NCI-H187 treated with DMSO at 0.1 percent for 48 hours (cell line): Measurements from ENCODE around the gene ALDH1A1.

ENCODE experiments used
- DNase-seq: peaks from one replicate; lab custom pipeline; 2025; lab: John Stamatoyannopoulos, UW

ALDH1A1 gene

GRCh38 chr9:72952914-72953313 lies at the start of gene ALDH1A1:
TSS of gene ALDH1A1 (minus strand) at chr9:72953053. CDS start at chr9:72953000, 53 bp downstream.
- no peak for DNase-seq

GRCh38 chr9:73001860-73002259 lies 49.0 kb upstream of the ALDH1A1 start:
- DNase-seq = no peak

DNA sequence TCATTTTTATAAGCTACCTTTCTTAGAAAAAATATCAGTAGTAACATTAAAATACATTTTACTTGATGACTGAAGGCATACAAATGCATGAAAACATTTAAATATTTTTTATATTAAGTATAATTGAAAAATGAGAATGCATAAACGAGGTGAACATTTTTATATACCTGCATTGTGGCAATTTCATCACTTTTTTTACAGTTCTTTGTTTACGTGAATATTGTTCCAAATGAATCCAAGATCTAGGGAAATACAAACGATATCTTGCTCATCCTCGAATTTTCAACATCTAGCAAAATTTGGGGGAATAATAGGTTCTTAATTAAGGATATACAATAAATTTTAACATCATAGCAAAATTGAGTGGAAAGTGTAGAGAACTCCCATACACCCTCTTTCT lies 45.5 kb upstream of the ALDH1A1 start:
- no peak for DNase-seq

- DNase-seq = no peak
Observed at GRCh38 chr9:72997387-72997995, 44.6 kb upstream of the ALDH1A1 start.

DNA sequence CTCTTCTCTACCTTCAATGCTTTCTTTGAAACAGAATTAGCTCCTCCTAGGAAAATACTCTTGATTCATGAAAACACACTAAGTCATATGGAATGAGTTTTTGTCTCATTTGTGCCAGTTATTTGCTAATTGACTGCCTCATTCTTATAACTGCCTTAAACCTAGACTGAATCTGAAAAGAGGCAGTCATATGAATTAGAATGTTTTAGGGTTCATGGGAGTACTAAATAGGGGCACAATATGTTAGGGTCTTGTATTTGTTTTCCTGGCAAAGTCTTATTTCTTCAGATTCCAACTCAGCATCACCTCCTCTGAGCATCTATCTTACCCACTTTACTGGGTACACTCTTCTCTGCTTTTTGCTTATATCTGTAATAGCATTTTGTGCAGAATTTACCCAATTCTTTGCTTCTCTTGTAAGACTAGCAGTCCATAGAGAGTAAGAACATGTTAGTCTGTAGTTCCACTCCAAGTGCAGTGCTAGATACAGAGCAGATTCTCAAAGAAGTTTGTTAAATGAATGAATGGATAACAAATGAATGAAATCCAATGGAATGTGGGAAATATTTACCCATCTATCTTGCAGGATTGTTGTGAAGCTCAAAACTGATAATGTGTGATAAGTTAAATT lies 43.9 kb upstream of the ALDH1A1 start:
- no peak for DNase-seq

DNA sequence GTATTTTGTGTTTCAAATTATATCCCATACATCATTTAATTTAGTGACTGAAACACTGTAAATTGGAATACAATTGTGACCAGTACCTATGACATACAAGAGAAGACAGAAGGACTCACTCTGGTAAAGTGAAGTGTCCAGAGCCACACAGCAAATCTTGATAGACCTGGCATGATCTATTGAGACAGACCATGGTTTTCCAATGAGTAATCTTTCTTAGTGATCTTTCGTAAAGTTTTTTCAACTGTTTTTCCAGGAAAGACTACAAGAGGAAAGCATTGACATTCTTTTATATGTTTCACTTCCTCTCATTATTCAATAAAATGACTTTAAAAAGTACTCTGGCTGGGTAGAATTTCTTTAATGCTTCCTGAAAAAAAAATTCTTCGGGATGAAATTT lies 43.3 kb upstream of the ALDH1A1 start:
- DNase-seq = no peak

GRCh38 chr9:72995131-72996024 lies 42.5 kb upstream of the ALDH1A1 start:
- DNase-seq = no peak

DNA sequence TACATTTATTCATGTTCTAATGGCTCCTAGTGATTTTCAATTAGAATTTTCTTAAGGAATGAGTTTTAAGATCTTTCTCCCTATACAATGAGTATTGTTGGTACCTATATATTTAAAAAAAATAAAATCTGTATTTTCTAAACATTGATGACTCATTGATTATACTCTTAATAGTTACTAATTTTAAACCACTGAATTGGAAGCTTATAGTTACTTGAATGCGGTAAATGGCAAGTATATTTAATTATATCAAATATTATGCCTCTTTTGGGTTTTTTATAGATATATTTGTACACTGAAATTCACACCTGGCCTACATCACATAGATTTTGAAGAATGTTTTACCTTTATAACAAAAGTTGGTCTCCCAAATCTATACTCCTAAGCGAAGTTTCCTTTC lies 38.9 kb upstream of the ALDH1A1 start:
- DNase-seq = no peak

- no peak for DNase-seq
Observed at GRCh38 chr9:72990397-72991182, 37.7 kb upstream of the ALDH1A1 start.

DNA sequence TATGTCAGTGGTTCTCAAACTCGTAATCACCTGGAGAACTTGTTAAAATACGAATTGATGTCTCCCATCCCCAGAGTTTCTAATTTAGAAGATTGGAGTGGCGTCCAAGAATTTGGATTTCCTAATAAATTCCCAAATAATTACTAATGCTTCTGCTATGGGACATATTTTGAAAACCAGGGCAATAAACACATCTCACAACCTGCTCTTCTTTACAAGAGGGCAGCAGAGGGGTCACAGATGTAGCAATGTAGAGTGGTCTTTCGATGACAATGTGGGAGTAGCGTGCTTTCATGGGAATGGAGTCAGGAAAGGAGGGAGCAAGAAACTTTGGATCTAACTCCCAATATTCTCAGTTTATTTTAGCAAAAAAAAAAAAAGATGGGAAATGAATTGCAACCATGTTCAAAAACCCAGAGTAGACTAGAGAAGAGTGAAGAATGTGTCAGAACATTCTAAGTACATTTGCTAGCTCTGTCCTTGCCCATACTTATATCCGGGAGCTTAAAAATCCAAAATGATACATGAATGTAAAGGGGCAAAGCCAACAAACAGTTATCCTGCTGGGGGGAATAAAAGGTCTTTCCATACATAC lies 33.8 kb upstream of the ALDH1A1 start:
- no peak for DNase-seq

DNA sequence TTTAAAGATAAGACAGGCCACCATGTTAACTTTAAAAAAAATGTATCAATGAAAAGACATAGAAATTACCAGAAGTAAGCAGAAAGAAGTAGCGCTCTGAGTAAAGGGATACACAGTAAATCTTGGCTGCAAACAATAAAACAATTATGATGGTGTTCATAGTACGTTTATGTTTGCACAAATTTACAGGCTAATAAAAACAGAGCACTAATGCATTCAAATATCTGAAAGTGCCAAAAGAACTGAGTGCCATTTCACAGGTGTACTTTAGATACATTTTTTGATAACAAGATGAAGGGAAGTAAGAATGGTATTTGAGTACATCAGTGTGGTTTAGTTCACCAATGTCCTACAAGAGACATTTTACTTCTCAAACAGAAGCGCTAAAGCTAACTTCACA lies 32.9 kb upstream of the ALDH1A1 start:
- DNase-seq = no peak

GRCh38 chr9:72984991-72985390 lies 32.1 kb upstream of the ALDH1A1 start:
- no peak for DNase-seq

GRCh38 chr9:72984226-72984947 lies 31.5 kb upstream of the ALDH1A1 start:
- no peak for DNase-seq

DNA sequence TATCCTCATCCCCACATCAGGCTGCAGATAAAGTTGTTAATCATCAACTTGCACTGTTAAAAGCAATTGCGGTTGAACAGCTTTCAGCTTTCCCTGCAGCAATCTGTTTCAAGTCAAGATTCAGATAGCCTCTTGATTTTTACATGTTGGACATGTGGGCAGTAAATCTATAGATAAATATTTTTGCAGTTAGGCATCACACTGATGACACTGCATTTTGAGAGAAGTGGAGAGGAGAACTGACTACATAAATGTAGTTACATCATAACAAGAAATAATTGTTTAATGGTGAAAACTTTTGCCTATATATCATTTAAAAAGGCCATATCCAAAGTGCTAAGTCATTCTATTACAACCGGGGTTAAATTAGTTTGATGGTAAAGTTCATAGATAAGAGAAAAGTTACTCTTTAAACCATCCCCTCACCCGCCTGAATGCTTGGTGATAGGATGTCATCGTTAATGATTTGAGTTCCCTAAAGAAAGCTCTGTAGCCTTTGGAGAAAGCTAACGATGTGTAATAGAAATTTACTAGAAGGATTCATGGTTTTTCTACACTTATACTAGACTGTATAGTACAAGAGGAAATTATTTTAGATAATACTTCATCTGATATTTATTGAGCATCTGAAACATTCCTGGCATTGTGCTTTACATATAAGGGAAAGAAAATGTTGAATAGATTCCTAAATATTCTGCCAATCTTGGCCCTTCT lies 30.8 kb upstream of the ALDH1A1 start:
- DNase-seq = no peak

- DNase-seq = no peak
Observed at GRCh38 chr9:72983056-72983455, 30.2 kb upstream of the ALDH1A1 start.

GRCh38 chr9:72982146-72982799 lies 29.4 kb upstream of the ALDH1A1 start:
- no peak for DNase-seq

GRCh38 chr9:72981433-72981832 lies 28.6 kb upstream of the ALDH1A1 start:
- DNase-seq = no peak

DNA sequence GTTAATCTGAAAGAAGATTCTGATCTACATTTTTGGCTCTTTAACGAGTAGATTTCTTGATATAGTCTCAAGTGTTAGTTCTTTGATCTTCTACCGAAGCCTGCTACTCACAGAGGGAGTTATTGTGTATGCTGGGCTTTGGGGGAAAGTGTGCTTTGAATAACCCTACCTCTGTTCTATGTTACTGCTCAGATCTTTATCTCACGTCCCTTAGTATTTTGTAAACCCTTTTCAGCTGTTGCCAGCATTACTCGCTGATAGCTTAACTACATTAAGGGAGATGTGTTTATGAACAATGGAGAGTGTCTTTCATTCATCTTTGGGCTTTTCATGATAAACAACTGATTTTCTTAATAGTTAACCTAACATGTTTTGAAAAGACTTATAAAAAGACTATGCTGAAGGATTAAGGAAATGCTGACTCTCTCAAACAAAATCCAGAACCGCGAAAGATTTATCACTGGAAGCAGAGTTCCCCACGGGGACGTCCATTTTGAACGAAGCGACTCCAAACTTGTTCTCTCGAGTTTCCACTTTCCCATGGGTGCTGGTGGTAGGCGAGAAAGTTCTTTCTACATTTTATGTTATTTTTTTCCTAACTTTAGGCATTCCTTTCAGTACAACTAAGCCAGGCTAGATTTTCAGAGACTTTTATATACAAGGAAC lies 27.9 kb upstream of the ALDH1A1 start:
- DNase-seq = no peak

GRCh38 chr9:72980183-72980582 lies 27.3 kb upstream of the ALDH1A1 start:
- no peak for DNase-seq
